Breast epithelium (tissue), 3 donors: ENCODE data around the gene EPHA6.

Source experiments
- POLR2A ChIP-seq: fragments of 450-650 bp; IDR thresholded peaks from one replicate; pipeline ENCODE4 v1.6.1; 2016; ENCODE audit warnings: antibody characterized with exemption, mild to moderate bottlenecking, moderate library complexity
- POLR2AphosphoS5 ChIP-seq, 3 donors: sonication (generic); formaldehyde crosslinking; IDR thresholded peaks; one replicate each; pipeline ENCODE4 v1.6.1; 2017; ENCODE audit warnings: antibody characterized with exemption in 3 of 3
- TF ChIP-seq, protein P1 (sequence below), 3 donors: fragments of 450-650 bp; IDR thresholded peaks; one replicate each; pipeline ENCODE4 v1.5.1; 2016 to 2017; ENCODE audit warnings: antibody characterized with exemption in 3 of 3, mild to moderate bottlenecking in 3 of 3, moderate library complexity in 3 of 3

- TF ChIP-seq, protein P1, sequence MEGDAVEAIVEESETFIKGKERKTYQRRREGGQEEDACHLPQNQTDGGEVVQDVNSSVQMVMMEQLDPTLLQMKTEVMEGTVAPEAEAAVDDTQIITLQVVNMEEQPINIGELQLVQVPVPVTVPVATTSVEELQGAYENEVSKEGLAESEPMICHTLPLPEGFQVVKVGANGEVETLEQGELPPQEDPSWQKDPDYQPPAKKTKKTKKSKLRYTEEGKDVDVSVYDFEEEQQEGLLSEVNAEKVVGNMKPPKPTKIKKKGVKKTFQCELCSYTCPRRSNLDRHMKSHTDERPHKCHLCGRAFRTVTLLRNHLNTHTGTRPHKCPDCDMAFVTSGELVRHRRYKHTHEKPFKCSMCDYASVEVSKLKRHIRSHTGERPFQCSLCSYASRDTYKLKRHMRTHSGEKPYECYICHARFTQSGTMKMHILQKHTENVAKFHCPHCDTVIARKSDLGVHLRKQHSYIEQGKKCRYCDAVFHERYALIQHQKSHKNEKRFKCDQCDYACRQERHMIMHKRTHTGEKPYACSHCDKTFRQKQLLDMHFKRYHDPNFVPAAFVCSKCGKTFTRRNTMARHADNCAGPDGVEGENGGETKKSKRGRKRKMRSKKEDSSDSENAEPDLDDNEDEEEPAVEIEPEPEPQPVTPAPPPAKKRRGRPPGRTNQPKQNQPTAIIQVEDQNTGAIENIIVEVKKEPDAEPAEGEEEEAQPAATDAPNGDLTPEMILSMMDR (IDR thresholded peaks at IDR 0.05) = no peak
- no peak for TF ChIP-seq POLR2A
- no peak for TF ChIP-seq POLR2AphosphoS5 (IDR thresholded peaks at IDR 0.05)
These were observed 682.7 kb downstream of the EPHA6 start for GRCh38 chr3:97497138-97497537.
